ENCODE results near the gene HAUS8. TPM values are rescaled to one million over a fixed set of nuclear protein-coding genes. Genes with fewer than 3 reads are reported as not detected.

Gene HAUS8
- total and polyA plus RNA-seq, 2 experiments from 2014 or later = 2.8 to 5.5 TPM

DNA sequence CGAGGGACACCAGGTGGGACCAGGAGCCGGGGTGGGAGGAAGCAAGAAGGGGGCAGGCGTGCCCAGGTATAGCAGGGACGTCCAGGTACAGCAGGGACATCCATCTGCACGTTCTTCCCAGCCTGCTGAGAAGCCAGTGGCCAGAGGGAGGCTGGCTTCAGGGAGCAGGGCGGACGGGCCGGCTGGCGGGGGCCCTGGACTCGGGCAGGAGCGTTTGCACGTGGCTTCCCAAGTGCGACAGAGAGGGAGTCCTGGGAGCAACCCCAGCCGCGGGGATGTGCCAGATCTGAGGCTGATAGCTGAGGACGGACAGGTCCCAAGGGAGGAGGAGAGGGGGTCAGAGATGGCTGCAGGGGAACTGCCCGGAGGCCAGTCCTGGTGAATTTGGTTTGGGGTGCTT lies 37.0 kb upstream of the HAUS8 start:
- Histone ChIP-seq H3K4me2 (no peak overlapping the region), H3K9me2 (replicated peaks; ENCODE audit: insufficient read depth) (no peaks in the 10 kb centered on the region), H4K20me1 (ENCODE audit: insufficient read depth, poor library complexity, severe bottlenecking) (no peaks in the 10 kb centered on the region), H3K4me1 (ENCODE audit: insufficient read depth) (peaks cover 10% of the 10 kb centered on the region), H3K27me3 (no peaks in the 10 kb centered on the region), H2AFZ (no peak overlapping the region), H3K4me3 (no peak overlapping the region), H3K79me2 (peaks cover 25% of the 10 kb centered on the region), H3K27ac (no peak overlapping the region), H3K36me3 (replicated peaks; ENCODE audit: insufficient read depth, low read depth) (no peaks in the 10 kb centered on the region), H3K9me3 (ENCODE audit: low read depth) (no peaks in the 10 kb centered on the region)
- TF ChIP-seq EZH2 (IDR thresholded peaks at IDR 0.05; ENCODE audit: borderline replicate concordance) (no peak), EZH2phosphoT487 (IDR thresholded peaks at IDR 0.05; ENCODE audit: low read depth, severe bottlenecking, unreplicated experiment) (no peak)
- TF ChIP-seq, protein P1, sequence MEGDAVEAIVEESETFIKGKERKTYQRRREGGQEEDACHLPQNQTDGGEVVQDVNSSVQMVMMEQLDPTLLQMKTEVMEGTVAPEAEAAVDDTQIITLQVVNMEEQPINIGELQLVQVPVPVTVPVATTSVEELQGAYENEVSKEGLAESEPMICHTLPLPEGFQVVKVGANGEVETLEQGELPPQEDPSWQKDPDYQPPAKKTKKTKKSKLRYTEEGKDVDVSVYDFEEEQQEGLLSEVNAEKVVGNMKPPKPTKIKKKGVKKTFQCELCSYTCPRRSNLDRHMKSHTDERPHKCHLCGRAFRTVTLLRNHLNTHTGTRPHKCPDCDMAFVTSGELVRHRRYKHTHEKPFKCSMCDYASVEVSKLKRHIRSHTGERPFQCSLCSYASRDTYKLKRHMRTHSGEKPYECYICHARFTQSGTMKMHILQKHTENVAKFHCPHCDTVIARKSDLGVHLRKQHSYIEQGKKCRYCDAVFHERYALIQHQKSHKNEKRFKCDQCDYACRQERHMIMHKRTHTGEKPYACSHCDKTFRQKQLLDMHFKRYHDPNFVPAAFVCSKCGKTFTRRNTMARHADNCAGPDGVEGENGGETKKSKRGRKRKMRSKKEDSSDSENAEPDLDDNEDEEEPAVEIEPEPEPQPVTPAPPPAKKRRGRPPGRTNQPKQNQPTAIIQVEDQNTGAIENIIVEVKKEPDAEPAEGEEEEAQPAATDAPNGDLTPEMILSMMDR (IDR thresholded peaks at IDR 0.05; ENCODE audit: poor library complexity) = no peak
- no peak for DNase-seq (ENCODE audit: low spot score)
- WGBS (ENCODE audit: low lambda C conversion rate, missing lambda C conversion rate) = 94% methylated on average over 17 of the region's 17 CpGs

DNA sequence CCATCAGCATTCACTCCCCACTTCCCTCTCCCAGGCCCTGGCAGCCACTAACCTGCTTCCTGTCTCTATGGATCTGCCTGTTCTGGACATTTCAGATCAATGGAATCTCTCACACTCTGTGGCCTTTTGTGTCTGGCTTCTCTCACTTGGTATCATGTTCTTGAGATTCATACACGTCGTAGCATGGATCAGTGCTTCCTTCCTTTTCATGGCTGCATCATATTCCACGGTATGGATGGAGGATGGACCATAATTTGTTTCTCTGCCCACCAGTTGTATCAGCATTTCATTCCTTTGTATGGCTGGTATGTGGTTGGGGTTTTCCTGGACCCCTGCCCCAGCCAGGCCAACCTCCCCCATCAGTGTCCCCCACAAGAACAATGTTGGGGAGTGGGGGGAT lies 36.5 kb upstream of the HAUS8 start:
- Histone ChIP-seq H3K27ac (no peak overlapping the region), H3K4me1 (ENCODE audit: insufficient read depth) (peaks cover 10% of the 10 kb centered on the region), H3K4me3 (no peak overlapping the region), H3K9me2 (replicated peaks; ENCODE audit: insufficient read depth) (no peaks in the 10 kb centered on the region), H4K20me1 (ENCODE audit: insufficient read depth, poor library complexity, severe bottlenecking) (no peaks in the 10 kb centered on the region), H3K27me3 (no peaks in the 10 kb centered on the region), H3K4me2 (no peak overlapping the region), H3K9me3 (ENCODE audit: low read depth) (no peaks in the 10 kb centered on the region), H3K36me3 (replicated peaks; ENCODE audit: insufficient read depth, low read depth) (no peaks in the 10 kb centered on the region), H3K79me2 (peaks cover 25% of the 10 kb centered on the region), H2AFZ (no peak overlapping the region)
- TF ChIP-seq, protein P1 (IDR thresholded peaks at IDR 0.05; ENCODE audit: poor library complexity) = no peak
- TF ChIP-seq EZH2 (IDR thresholded peaks at IDR 0.05; ENCODE audit: borderline replicate concordance) (no peak), EZH2phosphoT487 (IDR thresholded peaks at IDR 0.05; ENCODE audit: low read depth, severe bottlenecking, unreplicated experiment) (no peak)
- 94% methylated on average over 3 of the region's 3 CpGs for WGBS (ENCODE audit: low lambda C conversion rate, missing lambda C conversion rate)
- no peak for DNase-seq (ENCODE audit: low spot score)

DNA sequence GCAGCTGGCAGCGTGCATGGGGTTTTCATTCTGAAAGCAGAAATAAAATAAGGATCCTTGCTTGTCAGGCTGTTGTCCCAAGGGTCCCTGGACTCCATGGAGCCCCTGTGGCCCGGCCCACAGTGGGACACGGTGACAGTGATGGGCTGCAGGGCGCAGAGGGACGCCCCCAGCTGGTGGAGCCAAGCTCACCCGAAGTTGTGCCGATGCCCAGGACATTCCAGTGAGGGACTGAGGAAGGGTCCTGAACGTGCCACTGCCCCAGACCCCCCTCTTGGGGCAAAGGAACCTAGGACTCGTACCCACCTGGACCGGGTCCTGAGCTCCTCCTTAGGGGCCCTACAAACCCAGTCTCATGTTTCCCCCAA lies 35.3 kb upstream of the HAUS8 start:
- H3K27ac ChIP-seq = no peak overlapping the region
- no peaks in the 10 kb centered on the region for H3K9me2 ChIP-seq (replicated peaks; ENCODE audit: insufficient read depth)
- DNase-seq (ENCODE audit: low spot score) = no peak
- H3K36me3 ChIP-seq (replicated peaks; ENCODE audit: insufficient read depth, low read depth) = no peaks in the 10 kb centered on the region
- no peaks in the 10 kb centered on the region for H4K20me1 ChIP-seq (ENCODE audit: insufficient read depth, poor library complexity, severe bottlenecking)
- no peak for TF ChIP-seq EZH2phosphoT487 (IDR thresholded peaks at IDR 0.05; ENCODE audit: low read depth, severe bottlenecking, unreplicated experiment)
- no peak for TF ChIP-seq EZH2 (IDR thresholded peaks at IDR 0.05; ENCODE audit: borderline replicate concordance)
- TF ChIP-seq, protein P1 (IDR thresholded peaks at IDR 0.05; ENCODE audit: poor library complexity) = no peak
- no peak overlapping the region for H3K4me2 ChIP-seq
- H2AFZ ChIP-seq = no peak overlapping the region
- no peaks in the 10 kb centered on the region for H3K27me3 ChIP-seq
- no peak overlapping the region for H3K4me3 ChIP-seq
- H3K79me2 ChIP-seq = peaks cover 25% of the 10 kb centered on the region
- H3K9me3 ChIP-seq (ENCODE audit: low read depth) = no peaks in the 10 kb centered on the region
- 97% methylated on average over 10 of the region's 10 CpGs for WGBS (ENCODE audit: low lambda C conversion rate, missing lambda C conversion rate)
- H3K4me1 ChIP-seq (ENCODE audit: insufficient read depth) = peaks cover 10% of the 10 kb centered on the region

All from hepatocyte (in vitro differentiated cells).